HL-60 (cell line): ENCODE measurements around the gene METAP2.

Experiments used
- DNase-seq, 2 experiments: peaks; one replicate each; pipeline ENCODE4 v3.0.0-alpha.2; 2010 to 2020; ENCODE audit warnings: low read depth in 1 of 2, low spot score in 1 of 2
- H3K27ac ChIP-seq: fragments of 250-450 bp; sonication (Bioruptor Pico); replicated peaks from 2 replicates; pipeline ENCODE4 v1.5.1; 2020; ENCODE audit warnings: mild to moderate bottlenecking, moderate library complexity
- H3K27me3 ChIP-seq: fragments of 250-450 bp; sonication (Bioruptor Pico); 2 replicates; pipeline ENCODE4 v1.5.1; 2021; ENCODE audit warnings: mild to moderate bottlenecking, moderate library complexity; ENCODE audit not compliant: insufficient read depth, poor library complexity, severe bottlenecking
- H3K4me3 ChIP-seq: replicated peaks from 2 replicates; pipeline ENCODE4 v1.5.1; 2011; ENCODE audit warnings: mild to moderate bottlenecking, control low read depth, low read length; ENCODE audit not compliant: insufficient read depth
- CTCF ChIP-seq: IDR thresholded peaks from one replicate; pipeline ENCODE4 v1.5.1; 2011; ENCODE audit warnings: low read length, control low read depth, inconsistent platforms; ENCODE audit not compliant: insufficient read depth
- GABPA ChIP-seq: IDR thresholded peaks from 2 replicates; pipeline ENCODE4 v1.6.1; 2012; ENCODE audit warnings: low read depth
- POLR2AphosphoS5 ChIP-seq: IDR thresholded peaks from 2 replicates; pipeline ENCODE4 v1.6.1; 2012; ENCODE audit warnings: low read depth
- REST ChIP-seq: IDR thresholded peaks from 2 replicates; pipeline ENCODE4 v1.6.1; 2012; ENCODE audit warnings: low read depth; ENCODE audit not compliant: insufficient replicate concordance
- SPI1 ChIP-seq: IDR thresholded peaks from 2 replicates; pipeline ENCODE4 v1.6.1; 2012; ENCODE audit warnings: low read depth, mild to moderate bottlenecking, borderline replicate concordance

Gene METAP2

GRCh38 chr12:95484524-95484923 lies 10.6 kb downstream of the METAP2 start:
- TF ChIP-seq REST (no peak), GABPA (no peak), POLR2AphosphoS5 (no peak), SPI1 (no peak), CTCF (no peak)
- no peak overlapping the region for H3K4me3 ChIP-seq
- DNase-seq = no peak
- H3K27ac ChIP-seq = no peak overlapping the region
- peaks cover 2% of the 10 kb centered on the region for H3K27me3 ChIP-seq

GRCh38 chr12:95487024-95487423 lies 13.1 kb downstream of the METAP2 start:
- H3K27ac ChIP-seq = no peak overlapping the region
- peak in 1 of 2 experiments; percentile 5 for DNase-seq
- TF ChIP-seq GABPA (no peak), REST (no peak), POLR2AphosphoS5 (no peak), CTCF (no peak), SPI1 (no peak)
- peaks cover 2% of the 10 kb centered on the region for H3K27me3 ChIP-seq
- H3K4me3 ChIP-seq = no peak overlapping the region

- H3K27me3 ChIP-seq = no peaks in the 10 kb centered on the region
- TF ChIP-seq POLR2AphosphoS5 (no peak), CTCF (no peak), GABPA (no peak), SPI1 (no peak), REST (no peak)
- no peak overlapping the region for H3K4me3 ChIP-seq
- DNase-seq = no peak
- H3K27ac ChIP-seq = no peak overlapping the region
Observed at GRCh38 chr12:95492462-95492861, 18.5 kb downstream of the METAP2 start.
